Calu3 (cell line): Measurements from ENCODE around the gene SPATA6L. TPM values are rescaled to one million over a fixed set of nuclear protein-coding genes. Genes with fewer than 3 reads are reported as not detected.

Experiments used
- BruUV-seq: library from RNA; stranded (reverse); fragments of 400-500 nt; replicated peaks from 2 replicates; lab custom pipeline; 2021; lab: Mats Ljungman, UMichigan
- CTCF ChIA-PET: fragments of 300-600 bp; sonication (Branson Sonifier 250); formaldehyde crosslinking; loops from one replicate; lab custom pipeline; 2022; ENCODE audit warnings: antibody characterized with exemption; lab: Charles Lee
- DNase-seq: peaks from one replicate; pipeline ENCODE4 v3.0.0; 2022
- H3K27ac Mint-ChIP-seq: one replicate; pipeline ENCODE4 v1.8.0; 2022; ENCODE audit warnings: mixed read lengths; ENCODE audit not compliant: unreplicated experiment
- H3K27me3 Mint-ChIP-seq: one replicate; pipeline ENCODE4 v1.8.0; 2022; ENCODE audit warnings: mixed read lengths; ENCODE audit not compliant: unreplicated experiment
- H3K36me3 Mint-ChIP-seq: one replicate; pipeline ENCODE4 v1.8.0; 2022; ENCODE audit warnings: mild to moderate bottlenecking, moderate library complexity, mixed read lengths; ENCODE audit not compliant: insufficient read depth, unreplicated experiment
- H3K4me1 Mint-ChIP-seq: one replicate; pipeline ENCODE4 v1.8.0; 2022; ENCODE audit warnings: mild to moderate bottlenecking, low read depth, mixed read lengths; ENCODE audit not compliant: unreplicated experiment
- H3K4me3 Mint-ChIP-seq: one replicate; pipeline ENCODE4 v1.8.0; 2022; ENCODE audit warnings: mild to moderate bottlenecking, low read depth, moderate library complexity, mixed read lengths; ENCODE audit not compliant: unreplicated experiment
- H3K9me3 Mint-ChIP-seq: one replicate; pipeline ENCODE4 v1.8.0; 2022; ENCODE audit warnings: low read depth, mixed read lengths; ENCODE audit not compliant: unreplicated experiment
- intact Hi-C: fragments of 100-400 bp; cut with micrococcal nuclease; formaldehyde crosslinking; loops from one replicate; pipeline ENCODE4 v1.10.0; 2022; ENCODE audit not compliant: unreplicated experiment
- total RNA-seq: library from RNA; stranded (reverse); gene quantifications from 2 replicates; pipeline ENCODE4 v1.2.3, GENCODE V29; 2022
- TF ChIP-seq, protein P1 (sequence below): fragments of 200-600 bp; IDR thresholded peaks from one replicate; pipeline ENCODE4 v1.8.0; 2022; ENCODE audit warnings: antibody characterized with exemption; ENCODE audit not compliant: unreplicated experiment

Gene SPATA6L
- total RNA-seq, 1 experiment from 2014 or later = 5.7 TPM

DNA sequence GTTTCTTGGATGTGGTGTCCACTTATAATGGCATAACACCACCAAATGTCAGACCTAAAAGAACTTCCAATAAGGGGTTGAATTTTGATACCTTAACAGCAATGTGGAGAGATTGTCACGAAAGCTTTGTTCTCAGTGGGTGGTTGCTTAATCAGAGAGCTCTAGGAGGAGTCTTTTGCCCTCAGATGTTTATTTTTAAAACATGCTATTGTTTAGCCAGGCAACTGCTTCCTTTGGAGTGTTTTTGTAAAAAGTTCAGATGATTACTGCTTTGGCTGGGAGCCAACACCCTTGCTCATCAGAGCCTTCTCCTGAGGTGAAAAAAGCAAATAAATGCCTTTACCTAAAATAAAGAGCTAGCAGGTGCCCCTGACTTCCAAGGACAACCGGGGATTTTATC, 111.0 kb downstream of the SPATA6L start:
- Mint-ChIP-seq H3K9me3 (no peaks in the 10 kb centered on the region), H3K27ac (no peak overlapping the region), H3K27me3 (no peaks in the 10 kb centered on the region), H3K4me3 (no peak overlapping the region), H3K36me3 (peaks cover 32% of the 10 kb centered on the region), H3K4me1 (peaks cover 13% of the 10 kb centered on the region)
- CTCF ChIA-PET = no interaction called here
- TF ChIP-seq, protein P1, sequence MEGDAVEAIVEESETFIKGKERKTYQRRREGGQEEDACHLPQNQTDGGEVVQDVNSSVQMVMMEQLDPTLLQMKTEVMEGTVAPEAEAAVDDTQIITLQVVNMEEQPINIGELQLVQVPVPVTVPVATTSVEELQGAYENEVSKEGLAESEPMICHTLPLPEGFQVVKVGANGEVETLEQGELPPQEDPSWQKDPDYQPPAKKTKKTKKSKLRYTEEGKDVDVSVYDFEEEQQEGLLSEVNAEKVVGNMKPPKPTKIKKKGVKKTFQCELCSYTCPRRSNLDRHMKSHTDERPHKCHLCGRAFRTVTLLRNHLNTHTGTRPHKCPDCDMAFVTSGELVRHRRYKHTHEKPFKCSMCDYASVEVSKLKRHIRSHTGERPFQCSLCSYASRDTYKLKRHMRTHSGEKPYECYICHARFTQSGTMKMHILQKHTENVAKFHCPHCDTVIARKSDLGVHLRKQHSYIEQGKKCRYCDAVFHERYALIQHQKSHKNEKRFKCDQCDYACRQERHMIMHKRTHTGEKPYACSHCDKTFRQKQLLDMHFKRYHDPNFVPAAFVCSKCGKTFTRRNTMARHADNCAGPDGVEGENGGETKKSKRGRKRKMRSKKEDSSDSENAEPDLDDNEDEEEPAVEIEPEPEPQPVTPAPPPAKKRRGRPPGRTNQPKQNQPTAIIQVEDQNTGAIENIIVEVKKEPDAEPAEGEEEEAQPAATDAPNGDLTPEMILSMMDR = no peak
- intact Hi-C loops = no loop called here
- no TSS peak for BruUV-seq
- DNase-seq = no peak

DNA sequence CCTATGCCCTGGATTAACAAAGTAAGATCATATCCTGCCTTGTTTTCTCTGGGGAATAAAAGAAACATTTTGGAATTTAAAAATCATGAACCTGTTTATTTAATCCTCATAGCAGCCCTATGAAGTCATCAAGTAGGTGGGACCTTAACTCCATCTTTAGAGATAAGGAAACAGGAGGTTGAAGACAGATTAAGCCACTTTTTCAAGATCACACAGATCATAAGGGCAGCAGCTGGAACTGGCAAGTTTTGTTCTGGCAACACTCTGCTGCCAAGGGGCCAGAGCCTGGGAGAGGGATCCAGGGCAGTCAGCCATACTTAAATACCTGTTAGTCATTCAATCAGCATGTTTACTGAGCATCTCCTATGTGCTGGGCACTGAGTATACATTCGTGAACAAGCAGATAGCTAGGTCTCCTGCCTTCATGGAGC, 112.3 kb downstream of the SPATA6L start:
- intact Hi-C loops = no loop called here
- CTCF ChIA-PET = no interaction called here

GRCh38 chr9:4550777-4551484, 115.3 kb downstream of the SPATA6L start:
- Mint-ChIP-seq H3K27me3 (no peaks in the 10 kb centered on the region), H3K4me1 (peaks cover 21% of the 10 kb centered on the region), H3K27ac (no peak overlapping the region), H3K36me3 (peaks cover 27% of the 10 kb centered on the region), H3K4me3 (no peak overlapping the region), H3K9me3 (no peaks in the 10 kb centered on the region)
- BruUV-seq = no TSS peak
- no peak for DNase-seq
- TF ChIP-seq, protein P1 = no peak
- CTCF ChIA-PET = interaction anchor here (0.6 kb wide), 1 partner anchor 133 kb away, joined by 3 read pairs; no protein-coding TSS in a partner anchor
- intact Hi-C loops = no loop called here

More for the DNA sequence above, 112.3 kb downstream of the SPATA6L start:
- no TSS peak for BruUV-seq
- Mint-ChIP-seq H3K27me3 (no peaks in the 10 kb centered on the region), H3K4me3 (no peak overlapping the region), H3K9me3 (no peaks in the 10 kb centered on the region), H3K36me3 (peaks cover 32% of the 10 kb centered on the region), H3K4me1 (peaks cover 13% of the 10 kb centered on the region), H3K27ac (no peak overlapping the region)
- DNase-seq = no peak
- TF ChIP-seq, protein P1 = no peak

GRCh38 chr9:4549751-4550295, 116.5 kb downstream of the SPATA6L start:
- peaks cover 30% of the 10 kb centered on the region for H3K36me3 Mint-ChIP-seq
- H3K27ac Mint-ChIP-seq = no peak overlapping the region
- TF ChIP-seq, protein P1 = no peak
- intact Hi-C loops = loop anchor here (10.0 kb wide), 2 partner anchors 55 to 165 kb away; partner anchors contain the start of gene SLC1A1
- CTCF ChIA-PET = no interaction called here
- peaks cover 18% of the 10 kb centered on the region for H3K4me1 Mint-ChIP-seq
- H3K4me3 Mint-ChIP-seq = no peak overlapping the region
- no peak for DNase-seq
- no TSS peak for BruUV-seq
- H3K9me3 Mint-ChIP-seq = no peaks in the 10 kb centered on the region
- no peaks in the 10 kb centered on the region for H3K27me3 Mint-ChIP-seq
